Measurements from ENCODE around the gene PHF23.
"Not testable (repeated sequence)": the region's sequence is repeated elsewhere in the genome, so short reads cannot be mapped to it uniquely, and the experiment has no call there.

Gene PHF23

GRCh38 chr17:7258731-7259554, 19.7 kb upstream of the PHF23 start:
- DNase-seq: peak; percentile 86 to 91

GRCh38 chr17:7256766-7257456, 17.7 kb upstream of the PHF23 start:
- DNase-seq: no peak

GRCh38 chr17:7254511-7254910, 15.3 kb upstream of the PHF23 start:
- DNase-seq: no peak

- DNase-seq: no peak
Measured at GRCh38 chr17:7253082-7253481, 13.8 kb upstream of the PHF23 start.

GRCh38 chr17:7252176-7253043, 13.2 kb upstream of the PHF23 start, which contains the start of gene ELP5:
ELP5 (plus strand) TSS chr17:7252215; CDS start chr17:7252551, 336 bp downstream.
- peak; percentile 87 to 95 for DNase-seq

- peak; percentile 99 to 100 for DNase-seq
Measured at GRCh38 chr17:7251661-7252175, 12.5 kb upstream of the PHF23 start, which contains the start of gene CTDNEP1. CTDNEP1 (minus strand) TSS chr17:7251734; CDS start chr17:7251296, 438 bp downstream.

GRCh38 chr17:7250695-7251627, 11.7 kb upstream of the PHF23 start:
- peak; percentile 66 to 92 for DNase-seq

GRCh38 chr17:7249830-7250229, 10.6 kb upstream of the PHF23 start:
- DNase-seq: no peak

- no peak for DNase-seq
Measured at GRCh38 chr17:7249214-7249613, 10.0 kb upstream of the PHF23 start.

- no peak for DNase-seq
Measured at GRCh38 chr17:7248796-7249195, 9.5 kb upstream of the PHF23 start.

GRCh38 chr17:7246779-7247178, 7.5 kb upstream of the PHF23 start:
- DNase-seq: no peak

- not testable (repeated sequence) for DNase-seq
Measured at GRCh38 chr17:7243838-7244237, 4.6 kb upstream of the PHF23 start.

GRCh38 chr17:7243453-7243729, 4.1 kb upstream of the PHF23 start:
- DNase-seq: no peak

- peak; percentile 85 to 97 for DNase-seq
Measured at GRCh38 chr17:7242717-7243452, 3.6 kb upstream of the PHF23 start.

- DNase-seq: peak; percentile 86 to 99
Measured at GRCh38 chr17:7241783-7242716, 2.8 kb upstream of the PHF23 start, which contains the start of gene GABARAP. GABARAP (minus strand) TSS chr17:7242449; CDS start chr17:7242330, 119 bp downstream.

GRCh38 chr17:7241090-7241733, 2.0 kb upstream of the PHF23 start:
- peak in 1 of 2 donors; percentile 51 for DNase-seq

- DNase-seq: peak; percentile 66 to 68
Measured at GRCh38 chr17:7240375-7240774, 1.1 kb upstream of the PHF23 start.

GRCh38 chr17:7238420-7239090, 702 bp downstream of the PHF23 start:
- DNase-seq: no peak

Measured in inflammatory macrophage treated with lipopolysaccharide for 1 hour (primary cell).